ENCODE results near the gene LRMDA.

The LRMDA gene

GRCh38 chr10:76554478-76554877 lies 1123.1 kb downstream of the LRMDA start:
- ChIA-PET POLR2A (no interaction called here), CTCF (interaction anchor here (1.8 kb wide), 1 partner anchor 8 kb away, joined by 5 read pairs; no protein-coding TSS in a partner anchor)
- DNase-seq (ENCODE audit: extremely low spot score), result no peak
- no peak for TF ChIP-seq CTCF (IDR thresholded peaks at IDR 0.05; ENCODE audit: control extremely low read depth, extremely low read depth, low read depth, missing control alignments)

- ChIA-PET POLR2A (no interaction called here), CTCF (interaction anchor here (0.7 to 1.8 kb wide), 3 partner anchors 8 to 11 kb away, joined by 3 to 6 read pairs (median 5); no protein-coding TSS in a partner anchor)
- no peak for TF ChIP-seq CTCF (IDR thresholded peaks at IDR 0.05; ENCODE audit: control extremely low read depth, extremely low read depth, low read depth, missing control alignments)
- DNase-seq (ENCODE audit: extremely low spot score), result no peak
Measured at GRCh38 chr10:76555067-76555670, 1123.7 kb downstream of the LRMDA start.

- TF ChIP-seq CTCF (IDR thresholded peaks at IDR 0.05; ENCODE audit: control extremely low read depth, extremely low read depth, low read depth, missing control alignments), result no peak
- ChIA-PET POLR2A (no interaction called here), CTCF (no interaction called here)
- DNase-seq (ENCODE audit: extremely low spot score), result no peak
Measured at GRCh38 chr10:76557366-76557765, 1125.9 kb downstream of the LRMDA start.

GRCh38 chr10:76558586-76558985 lies 1127.2 kb downstream of the LRMDA start:
- CTCF ChIA-PET, result interaction anchor here (1.3 kb wide), 1 partner anchor 11 kb away, joined by 5 read pairs; no protein-coding TSS in a partner anchor
- POLR2A ChIA-PET, result no interaction called here
- no peak for DNase-seq (ENCODE audit: extremely low spot score)
- TF ChIP-seq CTCF (IDR thresholded peaks at IDR 0.05; ENCODE audit: control extremely low read depth, extremely low read depth, low read depth, missing control alignments), result no peak

GRCh38 chr10:76558996-76559891 lies 1127.8 kb downstream of the LRMDA start:
- no peak for DNase-seq (ENCODE audit: extremely low spot score)
- ChIA-PET POLR2A (no interaction called here), CTCF (interaction anchor here (1.3 kb wide), 1 partner anchor 12 kb away, joined by 5 read pairs; no protein-coding TSS in a partner anchor)
- no peak for TF ChIP-seq CTCF (IDR thresholded peaks at IDR 0.05; ENCODE audit: control extremely low read depth, extremely low read depth, low read depth, missing control alignments)

GRCh38 chr10:76559892-76560220 lies 1128.4 kb downstream of the LRMDA start:
- CTCF ChIA-PET, result interaction anchor here (1.3 kb wide), 1 partner anchor 12 kb away, joined by 5 read pairs; no protein-coding TSS in a partner anchor
- no peak for TF ChIP-seq CTCF (IDR thresholded peaks at IDR 0.05; ENCODE audit: control extremely low read depth, extremely low read depth, low read depth, missing control alignments)
- DNase-seq (ENCODE audit: extremely low spot score), result no peak
- POLR2A ChIA-PET, result no interaction called here

All from GM10248 (cell line).